Osteoblast (primary cell): ENCODE data around the gene SDF2L1. TPM values are rescaled to one million over a fixed set of nuclear protein-coding genes. Genes with fewer than 3 reads are reported as not detected.

ENCODE experiments used
- DNase-seq: peaks from one replicate; pipeline ENCODE4 v3.0.0; 2011; ENCODE audit warnings: low spot score, mixed read lengths; ENCODE audit not compliant: insufficient read length; ENCODE audit errors: missing footprints
- H2AFZ ChIP-seq: 2 replicates; pipeline ENCODE4 v1.6.0; 2011; ENCODE audit warnings: mild to moderate bottlenecking, low read length
- H3K27ac ChIP-seq: 2 replicates; pipeline ENCODE4 v1.5.1; 2011; ENCODE audit warnings: mild to moderate bottlenecking, low read depth, low read length, moderate library complexity
- H3K27me3 ChIP-seq: 2 replicates; pipeline ENCODE4 v1.6.0; 2012; ENCODE audit warnings: mild to moderate bottlenecking, control low read depth, inconsistent platforms, low read length, moderate library complexity; ENCODE audit not compliant: insufficient read depth
- H3K36me3 ChIP-seq: 2 replicates; pipeline ENCODE4 v1.5.1; 2011; ENCODE audit warnings: mild to moderate bottlenecking, low read length, control low read depth, moderate library complexity; ENCODE audit not compliant: insufficient read depth
- H3K4me1 ChIP-seq: 2 replicates; pipeline ENCODE4 v1.5.1; 2011; ENCODE audit warnings: mild to moderate bottlenecking, low read length, control low read depth, moderate library complexity; ENCODE audit not compliant: insufficient read depth
- H3K4me2 ChIP-seq: 2 replicates; pipeline ENCODE4 v1.6.0; 2011; ENCODE audit warnings: mild to moderate bottlenecking, low read length; ENCODE audit not compliant: insufficient read depth
- H3K4me3 ChIP-seq: fragments of 200-600 bp; sonication (generic); 3 replicates; pipeline ENCODE4 v1.5.1; 2012; ENCODE audit warnings: mild to moderate bottlenecking, low read length, inconsistent platforms; ENCODE audit not compliant: insufficient read depth
- H3K79me2 ChIP-seq: 2 replicates; pipeline ENCODE4 v1.6.0; 2012; ENCODE audit warnings: mild to moderate bottlenecking, low read length, control low read depth, inconsistent platforms; ENCODE audit not compliant: insufficient read depth
- H3K9me3 ChIP-seq: 2 replicates; pipeline ENCODE4 v1.5.1; 2011; ENCODE audit warnings: low read depth, low read length, control low read depth
- H4K20me1 ChIP-seq: 2 replicates; pipeline ENCODE4 v1.6.0; 2012; ENCODE audit warnings: mild to moderate bottlenecking, low read length, control low read depth; ENCODE audit not compliant: insufficient read depth
- total RNA-seq: library from RNA; depleted of rRNA; stranded (reverse); fragments of >200 nt; gene quantifications from 2 replicates; pipeline ENCODE4 v1.2.3, GENCODE V29; 2012
- TF ChIP-seq, protein P1 (sequence below): IDR thresholded peaks from 2 replicates; pipeline ENCODE4 v1.5.1; 2011; ENCODE audit warnings: mild to moderate bottlenecking, low read depth, low read length, moderate library complexity; ENCODE audit errors: extremely low read depth

SDF2L1 gene
- total RNA-seq, 1 donor: 10.5 TPM

DNA sequence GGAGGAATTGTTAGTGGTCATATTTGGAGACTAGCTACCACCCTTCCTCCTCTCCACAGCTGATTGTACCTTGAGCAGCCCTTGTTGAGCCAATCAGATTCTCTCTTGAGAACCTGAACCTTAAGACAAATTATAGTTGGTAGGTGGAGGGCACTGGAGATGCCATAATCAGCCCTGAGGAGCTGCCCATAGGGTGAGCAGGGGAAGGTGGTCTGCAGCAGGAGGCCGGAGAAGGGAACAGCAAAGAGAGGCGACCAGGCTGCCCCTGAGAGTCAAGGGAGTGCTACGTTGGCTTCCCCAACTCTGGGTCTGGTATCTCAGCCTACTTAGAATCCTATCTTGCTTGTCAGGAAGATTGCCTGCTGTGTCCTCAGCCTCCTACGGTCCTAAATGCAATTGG is 2.7 kb upstream of the SDF2L1 start:
- Histone ChIP-seq H3K4me1 (peaks cover 16% of the 10 kb centered on the region), H3K27ac (no peak overlapping the region), H3K4me3 (no peak overlapping the region), H3K36me3 (no peaks in the 10 kb centered on the region), H4K20me1 (peaks cover 7% of the 10 kb centered on the region), H3K9me3 (no peaks in the 10 kb centered on the region), H3K27me3 (no peaks in the 10 kb centered on the region), H2AFZ (no peak overlapping the region), H3K79me2 (peaks cover 12% of the 10 kb centered on the region), H3K4me2 (no peak overlapping the region)
- DNase-seq: peak; percentile 1
- TF ChIP-seq, protein P1, sequence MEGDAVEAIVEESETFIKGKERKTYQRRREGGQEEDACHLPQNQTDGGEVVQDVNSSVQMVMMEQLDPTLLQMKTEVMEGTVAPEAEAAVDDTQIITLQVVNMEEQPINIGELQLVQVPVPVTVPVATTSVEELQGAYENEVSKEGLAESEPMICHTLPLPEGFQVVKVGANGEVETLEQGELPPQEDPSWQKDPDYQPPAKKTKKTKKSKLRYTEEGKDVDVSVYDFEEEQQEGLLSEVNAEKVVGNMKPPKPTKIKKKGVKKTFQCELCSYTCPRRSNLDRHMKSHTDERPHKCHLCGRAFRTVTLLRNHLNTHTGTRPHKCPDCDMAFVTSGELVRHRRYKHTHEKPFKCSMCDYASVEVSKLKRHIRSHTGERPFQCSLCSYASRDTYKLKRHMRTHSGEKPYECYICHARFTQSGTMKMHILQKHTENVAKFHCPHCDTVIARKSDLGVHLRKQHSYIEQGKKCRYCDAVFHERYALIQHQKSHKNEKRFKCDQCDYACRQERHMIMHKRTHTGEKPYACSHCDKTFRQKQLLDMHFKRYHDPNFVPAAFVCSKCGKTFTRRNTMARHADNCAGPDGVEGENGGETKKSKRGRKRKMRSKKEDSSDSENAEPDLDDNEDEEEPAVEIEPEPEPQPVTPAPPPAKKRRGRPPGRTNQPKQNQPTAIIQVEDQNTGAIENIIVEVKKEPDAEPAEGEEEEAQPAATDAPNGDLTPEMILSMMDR: no peak

DNA sequence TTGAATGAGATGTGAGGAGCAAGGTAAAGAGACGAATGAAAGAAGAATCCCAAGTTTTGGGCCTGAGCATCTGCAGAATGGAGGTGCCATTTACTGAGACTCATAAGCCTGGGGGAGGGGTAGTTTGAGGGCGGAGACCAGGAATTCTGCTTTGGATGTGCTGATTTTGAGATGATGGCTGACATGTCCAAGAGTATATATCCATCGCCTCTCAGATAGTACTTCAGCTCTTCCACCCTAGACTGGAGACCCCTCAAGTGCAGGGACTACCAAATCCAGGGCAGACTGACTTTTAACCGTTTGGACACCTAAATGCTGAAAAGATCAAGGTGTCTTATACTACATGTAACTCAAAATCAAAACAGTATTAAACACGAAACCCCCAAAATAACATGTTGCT is 1.3 kb upstream of the SDF2L1 start:
- Histone ChIP-seq H3K4me3 (no peak overlapping the region), H4K20me1 (peaks cover 7% of the 10 kb centered on the region), H3K9me3 (no peaks in the 10 kb centered on the region), H3K4me1 (peaks cover 16% of the 10 kb centered on the region), H3K27ac (no peak overlapping the region), H3K79me2 (peaks cover 12% of the 10 kb centered on the region), H2AFZ (no peak overlapping the region), H3K27me3 (no peaks in the 10 kb centered on the region), H3K36me3 (no peaks in the 10 kb centered on the region), H3K4me2 (peak overlapping the region; percentile 99)
- DNase-seq: peak; percentile 32
- TF ChIP-seq, protein P1: no peak

DNA sequence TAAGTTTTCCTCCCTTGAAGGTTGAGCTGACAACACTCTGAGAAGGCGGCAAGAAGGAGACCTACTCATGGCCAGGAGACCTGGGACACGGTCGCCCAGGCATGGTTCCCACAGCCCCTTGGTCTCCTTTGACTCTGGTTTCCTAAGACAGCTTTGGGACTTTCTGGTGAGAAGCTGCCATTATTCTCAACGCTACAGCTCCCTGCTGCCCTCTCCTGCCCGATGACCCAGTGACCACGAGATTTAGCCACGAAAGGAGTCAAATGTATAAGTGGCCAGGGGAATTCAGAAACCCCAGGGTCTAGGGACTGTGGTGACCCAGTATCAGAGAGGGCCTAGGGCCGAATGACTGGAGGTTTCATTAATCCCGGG is 699 bp upstream of the SDF2L1 start:
- H3K4me1 ChIP-seq: peaks cover 16% of the 10 kb centered on the region
- H3K4me2 ChIP-seq: peak overlapping the region; percentile 99
- H3K27ac ChIP-seq: peak overlapping the region; percentile 72
- H3K79me2 ChIP-seq: peaks cover 12% of the 10 kb centered on the region
- no peaks in the 10 kb centered on the region for H3K27me3 ChIP-seq
- H3K4me3 ChIP-seq: peak overlapping the region; percentile 89
- peaks cover 7% of the 10 kb centered on the region for H4K20me1 ChIP-seq
- TF ChIP-seq, protein P1: peak; percentile 71
- no peaks in the 10 kb centered on the region for H3K36me3 ChIP-seq
- peak overlapping the region; percentile 97 for H2AFZ ChIP-seq
- DNase-seq: peak; percentile 96
- H3K9me3 ChIP-seq: no peaks in the 10 kb centered on the region

- TF ChIP-seq, protein P1: peak; percentile 53
- peaks cover 14% of the 10 kb centered on the region for H3K79me2 ChIP-seq
- H3K9me3 ChIP-seq: no peaks in the 10 kb centered on the region
- H3K4me2 ChIP-seq: peak overlapping the region; percentile 99
- peaks cover 7% of the 10 kb centered on the region for H4K20me1 ChIP-seq
- peak overlapping the region; percentile 89 for H3K4me3 ChIP-seq
- peaks cover 16% of the 10 kb centered on the region for H3K4me1 ChIP-seq
- H3K27ac ChIP-seq: peak overlapping the region; percentile 66
- no peaks in the 10 kb centered on the region for H3K36me3 ChIP-seq
- H3K27me3 ChIP-seq: no peaks in the 10 kb centered on the region
- peak overlapping the region; percentile 89 for H2AFZ ChIP-seq
- peak; percentile 96 for DNase-seq
These were observed 714 bp downstream of the SDF2L1 start for GRCh38 chr22:21642584-21643448.
